DND-41 (cell line): Measurements from ENCODE around the gene MFSD12.
A peak's percentile ranks its signal among the peaks of the same experiment; 100 is the strongest.

Source experiments
- ATAC-seq: fragments of 200-7000 bp; cut with Tn5 transposase; 3 replicates; pipeline ENCODE4 v1.9.1; 2021; ENCODE audit warnings: low read depth; ENCODE audit not compliant: insufficient read depth
- DNase-seq: peaks from one replicate; pipeline ENCODE4 v3.0.0-alpha.2; 2020
- H2AFZ ChIP-seq: 2 replicates; pipeline ENCODE4 v1.6.0; 2012; ENCODE audit warnings: low read depth, low read length
- H3K27ac ChIP-seq: 2 replicates; pipeline ENCODE4 v1.5.1; 2012; ENCODE audit warnings: low read length, inconsistent platforms
- H3K27me3 ChIP-seq: fragments of 200-600 bp; sonication (generic); 2 replicates; pipeline ENCODE4 v1.6.0; 2012; ENCODE audit warnings: low read length, mild to moderate bottlenecking, inconsistent platforms; ENCODE audit not compliant: insufficient read depth, poor library complexity
- H3K36me3 ChIP-seq: 2 replicates; pipeline ENCODE4 v1.5.1; 2012; ENCODE audit warnings: low read length, inconsistent platforms; ENCODE audit not compliant: insufficient read depth
- H3K4me1 ChIP-seq: 2 replicates; pipeline ENCODE4 v1.5.1; 2012; ENCODE audit warnings: mild to moderate bottlenecking, low read length; ENCODE audit not compliant: insufficient read depth
- H3K4me2 ChIP-seq: 2 replicates; pipeline ENCODE4 v1.6.0; 2012; ENCODE audit warnings: mild to moderate bottlenecking, moderate library complexity, low read length, inconsistent platforms; ENCODE audit not compliant: insufficient read depth
- H3K4me3 ChIP-seq, 2 experiments: fragments of 200-600 bp in 1 of 2; shearing (Covaris generic) in 1 of 2; 2 replicates each; pipeline ENCODE4 v1.5.1; 2012 to 2016; ENCODE audit warnings: inconsistent platforms in 2 of 2, low read length in 2 of 2, mild to moderate bottlenecking in 2 of 2, low read depth in 1 of 2, moderate library complexity in 1 of 2
- H3K79me2 ChIP-seq: 2 replicates; pipeline ENCODE4 v1.6.0; 2012; ENCODE audit warnings: low read length, inconsistent platforms; ENCODE audit not compliant: insufficient read depth
- H3K9ac ChIP-seq: 2 replicates; pipeline ENCODE4 v1.6.0; 2012; ENCODE audit warnings: low read depth, mild to moderate bottlenecking, inconsistent platforms, low read length, moderate library complexity
- H3K9me3 ChIP-seq: 2 replicates; pipeline ENCODE4 v1.5.1; 2012; ENCODE audit warnings: low read length, moderate library complexity, mild to moderate bottlenecking, inconsistent platforms; ENCODE audit not compliant: insufficient read depth, severe bottlenecking
- H4K20me1 ChIP-seq: 2 replicates; pipeline ENCODE4 v1.6.0; 2012; ENCODE audit warnings: low read length; ENCODE audit not compliant: insufficient read depth
- CTCF ChIP-seq: IDR thresholded peaks from 2 replicates; pipeline ENCODE4 v1.5.1; 2012; ENCODE audit warnings: borderline replicate concordance, low read length, moderate library complexity, mild to moderate bottlenecking; ENCODE audit not compliant: poor library complexity, severe bottlenecking; ENCODE audit errors: extremely low read depth
- EZH2 ChIP-seq: IDR thresholded peaks from 3 replicates; pipeline ENCODE4 v1.6.1; 2012; ENCODE audit warnings: borderline replicate concordance, low read depth, mild to moderate bottlenecking, moderate library complexity, low read length, inconsistent platforms; ENCODE audit not compliant: severe bottlenecking

MFSD12 gene

GRCh38 chr19:3554254-3555083 lies 2.9 kb downstream of the MFSD12 start:
- Histone ChIP-seq H3K79me2 (peaks cover 41% of the 10 kb centered on the region), H3K4me3 (peak overlapping the region in 1 of 2 experiments; percentile 44; a peak in 2 of 4 replicates), H3K27ac (peak overlapping the region; percentile 79), H3K27me3 (no peaks in the 10 kb centered on the region), H3K9ac (peak overlapping the region; percentile 74), H3K9me3 (no peaks in the 10 kb centered on the region), H3K4me1 (peaks cover 50% of the 10 kb centered on the region), H2AFZ (peak overlapping the region; percentile 45), H3K36me3 (peaks cover 9% of the 10 kb centered on the region; the same call in 1 of the 2 replicates), H3K4me2 (peak overlapping the region; percentile 95), H4K20me1 (peaks cover 19% of the 10 kb centered on the region)
- TF ChIP-seq CTCF: no peak
- TF ChIP-seq EZH2: no peak
- DNase-seq: peak; percentile 84
- ATAC-seq: peak; percentile 70

GRCh38 chr19:3551792-3552095 lies 5.6 kb downstream of the MFSD12 start:
- DNase-seq (no peak), ATAC-seq (no peak)
- Histone ChIP-seq H3K9me3 (no peaks in the 10 kb centered on the region), H3K4me3 (no peak overlapping the region), H2AFZ (no peak overlapping the region), H3K79me2 (peaks cover 36% of the 10 kb centered on the region), H3K36me3 (peaks cover 22% of the 10 kb centered on the region), H3K27ac (no peak overlapping the region), H3K9ac (no peak overlapping the region), H4K20me1 (peaks cover 34% of the 10 kb centered on the region), H3K4me2 (no peak overlapping the region), H3K4me1 (peaks cover 37% of the 10 kb centered on the region), H3K27me3 (no peaks in the 10 kb centered on the region)
- TF ChIP-seq CTCF (no peak), EZH2 (no peak)

- Histone ChIP-seq H3K36me3 (peaks cover 27% of the 10 kb centered on the region), H3K27ac (no peak overlapping the region), H3K9ac (no peak overlapping the region), H3K79me2 (peaks cover 30% of the 10 kb centered on the region), H3K4me1 (peaks cover 32% of the 10 kb centered on the region), H3K27me3 (no peaks in the 10 kb centered on the region), H3K4me3 (no peak overlapping the region), H3K4me2 (no peak overlapping the region), H2AFZ (no peak overlapping the region), H3K9me3 (no peaks in the 10 kb centered on the region), H4K20me1 (peaks cover 32% of the 10 kb centered on the region)
- no peak for DNase-seq
- ATAC-seq: no peak
- no peak for TF ChIP-seq EZH2
- TF ChIP-seq CTCF: no peak
These were observed 6.2 kb downstream of the MFSD12 start for GRCh38 chr19:3550947-3551791.
